Measurements from ENCODE around the gene OR8K5. TPM values are rescaled to one million over a fixed set of nuclear protein-coding genes. Genes with fewer than 3 reads are reported as not detected.
"Not testable (repeated sequence)": the region's sequence is repeated elsewhere in the genome, so short reads cannot be mapped to it uniquely, and the experiment has no call there.

Gene OR8K5
- total RNA-seq, 1 donor from 2014 or later: not detected

DNA sequence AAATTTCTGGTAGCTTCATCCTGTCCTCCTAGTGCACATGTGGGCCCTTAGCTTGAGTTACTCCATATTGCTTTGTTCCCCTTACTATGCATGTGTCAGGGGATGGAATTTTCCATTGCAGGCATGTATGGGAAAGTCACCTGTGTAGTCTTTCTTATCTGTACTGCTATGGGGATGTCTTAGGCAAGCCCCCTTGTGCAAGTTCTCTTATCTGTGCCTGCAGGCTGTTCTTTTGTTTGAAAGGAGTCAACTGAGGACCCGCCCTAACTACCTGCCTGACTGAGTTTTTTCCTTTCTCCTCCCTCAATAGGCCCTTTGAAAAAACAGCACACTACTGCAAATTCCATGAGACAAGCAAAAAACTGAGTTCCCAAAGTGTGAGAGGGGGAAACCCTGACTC is 8.7 kb downstream of the OR8K5 start:
- TF ChIP-seq, protein P1, sequence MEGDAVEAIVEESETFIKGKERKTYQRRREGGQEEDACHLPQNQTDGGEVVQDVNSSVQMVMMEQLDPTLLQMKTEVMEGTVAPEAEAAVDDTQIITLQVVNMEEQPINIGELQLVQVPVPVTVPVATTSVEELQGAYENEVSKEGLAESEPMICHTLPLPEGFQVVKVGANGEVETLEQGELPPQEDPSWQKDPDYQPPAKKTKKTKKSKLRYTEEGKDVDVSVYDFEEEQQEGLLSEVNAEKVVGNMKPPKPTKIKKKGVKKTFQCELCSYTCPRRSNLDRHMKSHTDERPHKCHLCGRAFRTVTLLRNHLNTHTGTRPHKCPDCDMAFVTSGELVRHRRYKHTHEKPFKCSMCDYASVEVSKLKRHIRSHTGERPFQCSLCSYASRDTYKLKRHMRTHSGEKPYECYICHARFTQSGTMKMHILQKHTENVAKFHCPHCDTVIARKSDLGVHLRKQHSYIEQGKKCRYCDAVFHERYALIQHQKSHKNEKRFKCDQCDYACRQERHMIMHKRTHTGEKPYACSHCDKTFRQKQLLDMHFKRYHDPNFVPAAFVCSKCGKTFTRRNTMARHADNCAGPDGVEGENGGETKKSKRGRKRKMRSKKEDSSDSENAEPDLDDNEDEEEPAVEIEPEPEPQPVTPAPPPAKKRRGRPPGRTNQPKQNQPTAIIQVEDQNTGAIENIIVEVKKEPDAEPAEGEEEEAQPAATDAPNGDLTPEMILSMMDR (IDR thresholded peaks at IDR 0.05; ENCODE audit: unreplicated experiment): no peak
- Mint-ChIP-seq H3K4me3 (ENCODE audit: unreplicated experiment) (no peak overlapping the region), H3K36me3 (ENCODE audit: low read depth, unreplicated experiment) (no peaks in the 10 kb centered on the region), H3K9me3 (ENCODE audit: unreplicated experiment) (peaks cover 5% of the 10 kb centered on the region), H3K27ac (ENCODE audit: unreplicated experiment) (no peak overlapping the region), H3K4me1 (ENCODE audit: unreplicated experiment) (no peaks in the 10 kb centered on the region), H3K27me3 (ENCODE audit: unreplicated experiment) (peaks cover 3% of the 10 kb centered on the region)
- no peak for DNase-seq (ENCODE audit: low spot score)

DNA sequence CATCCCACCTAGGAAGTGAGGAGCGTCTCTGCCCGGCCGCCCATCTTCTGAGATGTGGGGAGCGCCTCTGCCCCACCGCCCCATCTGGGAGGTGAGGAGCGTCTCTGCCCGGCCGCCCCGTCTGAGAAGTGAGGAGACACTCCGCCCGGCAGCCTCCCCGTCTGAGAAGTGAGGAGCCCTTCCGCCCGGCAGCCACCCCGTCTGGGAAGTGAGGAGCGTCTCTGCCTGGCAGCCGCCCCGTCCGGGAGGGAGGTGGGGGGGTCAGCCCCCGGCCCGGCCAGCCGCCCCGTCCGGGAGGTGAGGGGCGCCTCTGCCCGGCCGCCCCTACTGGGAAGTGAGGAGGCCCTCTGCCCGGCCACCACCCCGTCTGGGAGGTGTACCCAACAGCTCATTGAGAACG is 16.4 kb downstream of the OR8K5 start:
- not testable (repeated sequence) for H3K27ac Mint-ChIP-seq (ENCODE audit: unreplicated experiment); H3K4me3 Mint-ChIP-seq (ENCODE audit: unreplicated experiment); DNase-seq (ENCODE audit: low spot score); H3K4me1 Mint-ChIP-seq (ENCODE audit: unreplicated experiment); H3K9me3 Mint-ChIP-seq (ENCODE audit: unreplicated experiment); H3K36me3 Mint-ChIP-seq (ENCODE audit: low read depth, unreplicated experiment); H3K27me3 Mint-ChIP-seq (ENCODE audit: unreplicated experiment)

DNA sequence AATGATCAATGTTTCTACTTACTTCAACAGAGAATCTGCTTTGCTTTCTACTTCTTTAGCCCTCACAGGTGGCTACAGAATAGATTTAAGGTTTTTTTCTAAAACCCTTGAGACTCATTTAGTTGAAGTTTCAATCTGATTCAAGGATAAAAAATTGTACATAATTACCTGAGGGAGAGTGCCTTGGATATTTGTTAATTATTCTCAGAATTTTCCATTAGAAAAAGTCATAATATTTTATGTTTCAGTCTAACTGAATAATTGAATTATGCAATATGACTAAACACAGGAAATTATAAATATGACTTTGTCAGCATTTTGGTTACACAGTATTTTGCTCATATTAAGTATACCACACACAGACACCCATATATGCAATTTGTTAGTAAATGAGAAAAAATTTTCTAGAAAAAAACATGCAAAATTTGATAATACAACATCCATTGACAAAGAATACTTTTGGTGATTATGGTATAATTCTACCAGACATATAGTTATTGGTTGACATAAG is 19.9 kb downstream of the OR8K5 start, which contains the start of gene OR8J3:
TSS of gene OR8J3 (minus strand) at position 51 of the 511 bp plus-strand sequence. CDS start 2,483 bp downstream, outside the sequence.
- H3K27ac Mint-ChIP-seq (ENCODE audit: unreplicated experiment): no peak within 1 kb of the TSS
- DNase-seq (ENCODE audit: low spot score): no peak
- H3K9me3 Mint-ChIP-seq (ENCODE audit: unreplicated experiment): no peaks in the 10 kb centered on the region
- H3K4me3 Mint-ChIP-seq (ENCODE audit: unreplicated experiment): no peak within 1 kb of the TSS
- TF ChIP-seq, protein P1 (IDR thresholded peaks at IDR 0.05; ENCODE audit: unreplicated experiment): no peak
- no peaks in the 10 kb centered on the region for H3K4me1 Mint-ChIP-seq (ENCODE audit: unreplicated experiment)
- H3K27me3 Mint-ChIP-seq (ENCODE audit: unreplicated experiment): no peaks in the 10 kb centered on the region
- H3K36me3 Mint-ChIP-seq (ENCODE audit: low read depth, unreplicated experiment): no peaks in the 10 kb centered on the region

DNA sequence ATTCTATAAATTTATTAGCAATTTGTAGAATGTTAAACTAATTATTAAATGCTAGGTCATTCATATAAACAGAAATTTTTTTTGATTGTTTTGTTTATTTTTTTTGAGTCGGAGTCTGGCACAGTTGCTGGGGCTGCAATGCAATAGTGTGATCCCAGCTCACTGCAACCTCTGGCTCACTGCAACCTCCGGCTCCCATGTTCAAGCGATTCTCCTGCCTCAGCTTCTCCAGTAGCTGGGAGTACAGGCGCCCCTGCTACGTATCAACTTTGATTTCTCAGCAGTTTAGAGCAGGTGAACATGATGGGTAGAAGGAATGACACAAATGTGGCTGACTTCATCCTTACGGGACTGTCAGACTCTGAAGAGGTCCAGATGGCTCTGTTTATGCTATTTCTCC is 38.0 kb downstream of the OR8K5 start, which contains the start of gene OR8H3:
TSS of gene OR8H3 (plus strand) at position 301 of the 400 bp plus-strand sequence. CDS start at position 301, 0 bp downstream.
- Mint-ChIP-seq H3K27ac (ENCODE audit: unreplicated experiment) (no peak within 1 kb of the TSS), H3K4me1 (ENCODE audit: unreplicated experiment) (no peaks in the 10 kb centered on the region), H3K4me3 (ENCODE audit: unreplicated experiment) (no peak within 1 kb of the TSS), H3K27me3 (ENCODE audit: unreplicated experiment) (no peaks in the 10 kb centered on the region), H3K9me3 (ENCODE audit: unreplicated experiment) (no peaks in the 10 kb centered on the region), H3K36me3 (ENCODE audit: low read depth, unreplicated experiment) (no peaks in the 10 kb centered on the region)
- TF ChIP-seq, protein P1 (IDR thresholded peaks at IDR 0.05; ENCODE audit: unreplicated experiment): no peak
- DNase-seq (ENCODE audit: low spot score): no peak

Other genes starting within 250 kb of the OR8K5 start
- not detected for gene OR5W2, start 245.7 kb downstream of the OR8K5 start, total RNA-seq (ENCODE audit: unreplicated experiment)
- gene OR5I1, start 223.9 kb downstream of the OR8K5 start, total RNA-seq (ENCODE audit: unreplicated experiment): not detected
- gene OR10AG1, start 190.4 kb downstream of the OR8K5 start, total RNA-seq (ENCODE audit: unreplicated experiment): not detected
- gene OR5F1, start 165.7 kb downstream of the OR8K5 start, total RNA-seq (ENCODE audit: unreplicated experiment): not detected
- gene OR5AS1, start 132.7 kb downstream of the OR8K5 start, total RNA-seq (ENCODE audit: unreplicated experiment): not detected
- gene OR8I2, start 67.0 kb downstream of the OR8K5 start, total RNA-seq (ENCODE audit: unreplicated experiment): not detected
- not detected for gene OR8H2, start 56.6 kb downstream of the OR8K5 start, total RNA-seq (ENCODE audit: unreplicated experiment)
- gene OR8H3, start 37.9 kb downstream of the OR8K5 start, total RNA-seq (ENCODE audit: unreplicated experiment): not detected
- gene OR8J3, start 20.1 kb downstream of the OR8K5 start, total RNA-seq (ENCODE audit: unreplicated experiment): not detected
- gene OR5J2, start 16.3 kb upstream of the OR8K5 start, total RNA-seq (ENCODE audit: unreplicated experiment): not detected
- not detected for gene OR5T2, start 73.9 kb upstream of the OR8K5 start, total RNA-seq (ENCODE audit: unreplicated experiment)
- not detected for gene OR5T3, start 91.9 kb upstream of the OR8K5 start, total RNA-seq (ENCODE audit: unreplicated experiment)
- gene OR5T1, start 113.8 kb upstream of the OR8K5 start, total RNA-seq (ENCODE audit: unreplicated experiment): not detected
- gene OR8H1, start 131.9 kb upstream of the OR8K5 start, total RNA-seq (ENCODE audit: unreplicated experiment): not detected
- not detected for gene OR8K3, start 154.8 kb upstream of the OR8K5 start, total RNA-seq (ENCODE audit: unreplicated experiment)
- not detected for gene OR8K1, start 185.7 kb upstream of the OR8K5 start, total RNA-seq (ENCODE audit: unreplicated experiment)
- gene OR8J1, start 194.0 kb upstream of the OR8K5 start, total RNA-seq (ENCODE audit: unreplicated experiment): not detected
- gene OR8U1, start 215.3 kb upstream of the OR8K5 start, total RNA-seq (ENCODE audit: unreplicated experiment): not detected

Measured in endothelial cell (in vitro differentiated cells).